Prostate gland (tissue), 2 donors: ENCODE data around the gene PLA2G4A. TPM values are rescaled to one million over a fixed set of nuclear protein-coding genes. Genes with fewer than 3 reads are reported as not detected.

Experiments used
- DNase-seq: peaks from one replicate; pipeline ENCODE4 v3.0.0-alpha.2; 2019; ENCODE audit warnings: low spot score
- H3K27ac ChIP-seq, 2 donors: fragments of 200-600 bp; sonication (generic); 2 replicates each; pipeline ENCODE4 v1.5.1; 2017 to 2019
- H3K27me3 ChIP-seq: fragments of 200-600 bp; sonication (generic); replicated peaks from 2 replicates; pipeline ENCODE4 v1.5.1; 2019; ENCODE audit not compliant: insufficient read depth
- H3K36me3 ChIP-seq, 2 donors: fragments of 200-600 bp; sonication (generic); 1 replicate in 1 of 2; 2 replicates in 1 of 2; pipeline versions ENCODE4 v1.5.1 to v1.8.1; 2017 to 2019
- H3K4me1 ChIP-seq: fragments of 200-600 bp; sonication (generic); replicated peaks from 2 replicates; pipeline ENCODE4 v1.5.1; 2019
- H3K4me3 ChIP-seq, 2 donors: fragments of 200-600 bp; sonication (generic); 2 replicates each; pipeline ENCODE4 v1.5.1; 2017 to 2019
- H3K9me3 ChIP-seq: fragments of 200-600 bp; sonication (generic); 2 replicates; pipeline ENCODE4 v1.5.1; 2017
- POLR2A ChIP-seq: fragments of 450-650 bp; IDR thresholded peaks from one replicate; pipeline ENCODE4 v1.6.1; 2016; ENCODE audit warnings: antibody characterized with exemption, mild to moderate bottlenecking
- POLR2AphosphoS5 ChIP-seq: sonication (generic); formaldehyde crosslinking; IDR thresholded peaks from one replicate; pipeline ENCODE4 v1.6.1; 2017; ENCODE audit warnings: antibody characterized with exemption
- WGBS: methylation state at CpG from one replicate; pipeline ENCODE4 v1.1.5; 2018; 5-methylcytosine and 5-hydroxymethylcytosine counted together
- intact Hi-C: fragments of 100-400 bp; cut with DNase I; formaldehyde crosslinking; loops from one replicate; pipeline ENCODE4 v1.14.2; 2022
- total RNA-seq, 2 donors: library from RNA; depleted of rRNA; stranded (reverse); fragments of >200 nt; gene quantifications; one replicate each; pipeline ENCODE4 v1.1.0, GENCODE V29; 2016
- TF ChIP-seq, protein P1 (sequence below), 4 experiments: fragments of 200-600 bp in 2 of 4; fragments of 450-650 bp in 2 of 4; sonication (generic) in 2 of 4; IDR thresholded peaks; 1 replicate in 3 of 4; 2 replicates in 1 of 4; pipeline ENCODE4 v1.5.1; 2016 to 2019; ENCODE audit warnings: antibody characterized with exemption in 4 of 4, mild to moderate bottlenecking in 2 of 4, moderate library complexity in 2 of 4

The PLA2G4A gene
- total RNA-seq, 2 donors from 2014 or later, result 6.1 to 8.8 TPM

DNA sequence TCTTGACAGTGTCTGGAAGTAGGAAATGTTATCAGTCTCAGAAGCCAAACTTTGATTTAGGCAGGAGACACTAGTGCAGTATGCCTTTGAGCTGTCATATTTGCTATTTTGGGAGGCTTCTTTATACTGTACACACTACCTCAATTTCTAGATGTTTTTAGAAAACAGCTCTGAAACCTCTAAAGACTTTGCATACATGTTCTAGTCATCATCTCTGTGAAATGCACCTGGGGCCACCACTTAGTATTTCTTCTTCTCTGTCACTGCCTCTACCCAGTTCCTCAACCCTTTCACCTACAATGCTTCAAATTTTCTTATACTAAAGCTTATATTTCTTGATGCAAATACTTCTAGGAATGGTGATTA, 29.1 kb upstream of the PLA2G4A start:
- Histone ChIP-seq H3K4me3 (no peak overlapping the region), H3K36me3 (no peaks in the 10 kb centered on the region), H3K9me3 (no peaks in the 10 kb centered on the region), H3K4me1 (no peaks in the 10 kb centered on the region), H3K27ac (no peak overlapping the region), H3K27me3 (no peaks in the 10 kb centered on the region)
- no peak for DNase-seq
- intact Hi-C loops, result no loop called here
- TF ChIP-seq POLR2A (no peak), POLR2AphosphoS5 (no peak)
- TF ChIP-seq, protein P1, sequence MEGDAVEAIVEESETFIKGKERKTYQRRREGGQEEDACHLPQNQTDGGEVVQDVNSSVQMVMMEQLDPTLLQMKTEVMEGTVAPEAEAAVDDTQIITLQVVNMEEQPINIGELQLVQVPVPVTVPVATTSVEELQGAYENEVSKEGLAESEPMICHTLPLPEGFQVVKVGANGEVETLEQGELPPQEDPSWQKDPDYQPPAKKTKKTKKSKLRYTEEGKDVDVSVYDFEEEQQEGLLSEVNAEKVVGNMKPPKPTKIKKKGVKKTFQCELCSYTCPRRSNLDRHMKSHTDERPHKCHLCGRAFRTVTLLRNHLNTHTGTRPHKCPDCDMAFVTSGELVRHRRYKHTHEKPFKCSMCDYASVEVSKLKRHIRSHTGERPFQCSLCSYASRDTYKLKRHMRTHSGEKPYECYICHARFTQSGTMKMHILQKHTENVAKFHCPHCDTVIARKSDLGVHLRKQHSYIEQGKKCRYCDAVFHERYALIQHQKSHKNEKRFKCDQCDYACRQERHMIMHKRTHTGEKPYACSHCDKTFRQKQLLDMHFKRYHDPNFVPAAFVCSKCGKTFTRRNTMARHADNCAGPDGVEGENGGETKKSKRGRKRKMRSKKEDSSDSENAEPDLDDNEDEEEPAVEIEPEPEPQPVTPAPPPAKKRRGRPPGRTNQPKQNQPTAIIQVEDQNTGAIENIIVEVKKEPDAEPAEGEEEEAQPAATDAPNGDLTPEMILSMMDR (IDR thresholded peaks at IDR 0.05), result no peak

DNA sequence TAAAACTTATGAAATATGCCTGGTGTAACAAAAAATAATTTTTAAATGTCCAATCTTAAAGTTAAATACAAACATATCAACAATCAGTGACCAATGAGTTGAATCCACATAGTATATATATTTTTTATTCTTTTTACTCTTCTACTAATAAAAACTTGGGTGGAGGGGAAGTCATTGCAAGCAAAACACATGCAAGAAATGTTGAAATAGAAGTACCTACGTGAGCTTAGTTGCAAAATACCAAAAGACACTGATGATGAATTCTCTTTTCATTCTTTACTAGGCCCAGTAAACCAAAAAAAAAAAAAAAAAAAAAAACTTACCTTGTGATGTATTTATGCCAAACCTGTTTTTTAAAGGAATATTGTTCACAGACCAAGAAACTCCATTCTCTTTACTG, 26.4 kb upstream of the PLA2G4A start:
- H3K4me3 ChIP-seq, result no peak overlapping the region
- TF ChIP-seq, protein P1 (IDR thresholded peaks at IDR 0.05), result no peak
- no peak for TF ChIP-seq POLR2AphosphoS5
- no peak for TF ChIP-seq POLR2A
- H3K27me3 ChIP-seq, result no peaks in the 10 kb centered on the region
- H3K27ac ChIP-seq, result no peak overlapping the region
- no peaks in the 10 kb centered on the region for H3K4me1 ChIP-seq
- no peaks in the 10 kb centered on the region for H3K9me3 ChIP-seq
- DNase-seq, result no peak
- no peaks in the 10 kb centered on the region for H3K36me3 ChIP-seq
- intact Hi-C loops, result no loop called here
- 53% methylated on average over 1 of the region's 1 CpG for WGBS

DNA sequence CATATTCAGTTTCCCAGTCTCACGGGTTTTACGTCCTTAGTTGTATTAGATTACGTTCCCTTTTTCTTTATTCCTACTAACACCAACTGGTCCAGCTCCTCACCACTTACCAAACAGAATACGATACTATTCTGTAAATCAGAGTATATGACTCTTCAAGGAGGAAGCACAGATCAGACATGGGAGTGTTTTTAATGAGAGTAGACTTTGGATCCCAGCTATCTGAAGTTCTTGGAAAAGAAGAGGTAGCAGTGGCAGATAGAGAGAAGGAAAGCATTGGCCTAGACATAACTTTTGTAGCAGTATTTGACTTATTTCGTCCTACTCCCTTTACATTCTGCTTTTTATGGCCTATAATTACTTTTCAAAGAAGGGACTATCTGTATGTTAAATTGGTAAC, 24.1 kb upstream of the PLA2G4A start:
- no peak for DNase-seq
- TF ChIP-seq, protein P1 (IDR thresholded peaks at IDR 0.05), result no peak
- TF ChIP-seq POLR2A (no peak), POLR2AphosphoS5 (no peak)
- intact Hi-C loops, result no loop called here
- WGBS, result 83% methylated on average over 5 of the region's 5 CpGs
- Histone ChIP-seq H3K27me3 (no peaks in the 10 kb centered on the region), H3K4me3 (no peak overlapping the region), H3K36me3 (no peaks in the 10 kb centered on the region), H3K9me3 (no peaks in the 10 kb centered on the region), H3K4me1 (no peaks in the 10 kb centered on the region), H3K27ac (no peak overlapping the region)

DNA sequence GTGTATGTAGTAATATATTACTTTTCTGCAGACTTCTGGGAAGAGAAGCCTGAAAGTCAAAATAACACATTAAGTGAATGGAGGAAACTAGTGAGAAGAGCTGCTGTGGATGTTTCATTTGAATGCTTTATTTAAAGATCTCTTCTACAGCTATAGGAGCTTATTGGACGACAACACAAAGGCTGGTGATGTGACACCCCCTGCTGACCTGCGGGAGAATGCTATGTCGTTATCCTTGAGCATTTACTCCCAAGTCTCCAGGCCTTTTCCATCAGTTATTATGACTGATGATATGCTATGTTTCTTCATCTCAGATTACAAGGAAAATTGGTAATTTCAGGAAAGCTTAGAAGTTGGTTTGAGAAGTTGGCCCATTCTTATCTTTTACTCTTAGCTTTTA, 22.3 kb upstream of the PLA2G4A start:
- intact Hi-C loops, result no loop called here
- Histone ChIP-seq H3K27ac (no peak overlapping the region), H3K4me3 (no peak overlapping the region), H3K9me3 (no peaks in the 10 kb centered on the region), H3K27me3 (no peaks in the 10 kb centered on the region), H3K36me3 (no peaks in the 10 kb centered on the region), H3K4me1 (no peaks in the 10 kb centered on the region)
- WGBS, result 48% methylated on average over 3 of the region's 3 CpGs
- no peak for DNase-seq
- TF ChIP-seq, protein P1 (IDR thresholded peaks at IDR 0.05), result peak in 1 of 4 experiments; percentile 24
- TF ChIP-seq POLR2A (no peak), POLR2AphosphoS5 (no peak)

DNA sequence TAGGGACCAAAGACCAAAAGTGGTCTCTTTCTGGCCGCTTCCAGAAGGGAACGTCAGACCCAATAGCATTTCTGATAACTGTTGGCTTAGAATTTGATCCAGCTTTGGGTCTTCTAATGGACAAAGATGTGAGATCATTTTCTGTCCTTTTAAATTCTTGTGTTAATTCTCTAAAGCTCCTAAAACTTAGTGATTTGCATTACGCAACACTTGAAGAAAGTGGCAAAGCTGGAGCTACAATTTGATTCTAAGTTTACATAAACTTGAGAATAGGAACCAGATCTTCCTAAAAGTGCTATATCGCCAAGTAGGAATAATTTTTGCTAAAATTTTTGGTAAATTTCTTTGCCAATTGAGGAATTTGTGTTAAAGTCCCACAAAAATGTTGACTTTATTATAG, 21.6 kb upstream of the PLA2G4A start:
- TF ChIP-seq, protein P1 (IDR thresholded peaks at IDR 0.05), result no peak
- TF ChIP-seq POLR2A (no peak), POLR2AphosphoS5 (no peak)
- Histone ChIP-seq H3K27me3 (no peaks in the 10 kb centered on the region), H3K36me3 (no peaks in the 10 kb centered on the region), H3K9me3 (no peaks in the 10 kb centered on the region), H3K4me3 (no peak overlapping the region), H3K4me1 (no peaks in the 10 kb centered on the region), H3K27ac (no peak overlapping the region)
- no peak for DNase-seq
- 97% methylated on average over 4 of the region's 4 CpGs for WGBS
- intact Hi-C loops, result no loop called here
